ENCODE results near the gene GNB3.
A peak's percentile ranks its signal among the peaks of the same experiment; 100 is the strongest.

The GNB3 gene

DNA sequence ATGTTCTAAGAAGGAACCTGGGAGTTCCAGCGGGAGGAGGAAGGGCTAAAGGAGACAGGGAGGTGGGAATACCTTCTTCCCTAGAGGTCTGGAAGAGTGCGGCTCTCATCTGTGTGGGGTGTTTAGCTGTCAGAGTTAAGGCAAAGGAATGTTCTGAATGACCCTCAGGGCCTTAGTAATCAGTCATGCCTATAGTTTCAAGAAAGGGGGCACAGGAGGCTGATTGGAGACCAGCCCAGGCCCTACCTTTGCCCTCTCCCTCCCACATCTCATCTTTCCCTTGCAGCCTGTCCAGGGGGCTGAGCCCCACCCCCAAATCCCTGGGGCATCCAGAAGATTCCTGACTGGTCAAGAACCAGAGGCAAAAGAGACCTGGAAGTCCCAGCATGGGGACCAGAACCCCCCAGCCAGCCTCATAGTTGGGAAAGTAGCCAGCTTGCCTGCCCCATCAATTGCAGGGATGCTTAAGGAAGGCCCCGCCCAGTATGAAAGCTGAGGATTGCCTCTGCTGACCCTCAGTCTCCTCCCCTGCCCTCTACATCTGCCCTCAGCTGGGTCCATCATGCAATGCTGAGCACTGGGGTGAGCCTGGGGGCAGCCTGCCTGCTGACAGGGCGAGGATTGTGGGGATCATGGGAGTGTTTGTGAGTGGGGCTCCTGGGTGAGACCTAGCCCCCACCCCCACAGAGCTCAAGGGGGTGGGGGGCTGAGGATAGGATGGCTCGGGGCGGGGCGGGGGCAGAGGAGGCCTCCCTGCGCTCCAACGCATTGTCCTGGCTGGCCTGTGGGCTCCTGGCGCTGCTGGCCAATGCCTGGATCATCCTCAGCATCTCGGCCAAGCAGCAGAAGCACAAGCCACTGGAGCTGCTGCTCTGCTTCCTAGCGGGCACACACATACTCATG, 17.3 kb upstream of the GNB3 start:
- DNase-seq (ENCODE audit: low read depth, low spot score), result no peak
- Histone ChIP-seq H3K4me3 (ENCODE audit: low read length) (no peak overlapping the region), H3K36me3 (ENCODE audit: control insufficient read depth, insufficient read depth, low read length) (no peaks in the 10 kb centered on the region), H3K4me1 (ENCODE audit: control insufficient read depth, insufficient read depth, low read length) (peaks cover 20% of the 10 kb centered on the region), H3K9me3 (ENCODE audit: control insufficient read depth, insufficient read depth, low read length) (no peaks in the 10 kb centered on the region), H3K27me3 (ENCODE audit: control insufficient read depth, insufficient read depth, low read length) (no peaks in the 10 kb centered on the region), H3K27ac (ENCODE audit: low read length) (no peak overlapping the region)
- WGBS (ENCODE audit: insufficient coverage, insufficient read length), result no CpG with 5 or more reads among the region's 12 CpGs

DNA sequence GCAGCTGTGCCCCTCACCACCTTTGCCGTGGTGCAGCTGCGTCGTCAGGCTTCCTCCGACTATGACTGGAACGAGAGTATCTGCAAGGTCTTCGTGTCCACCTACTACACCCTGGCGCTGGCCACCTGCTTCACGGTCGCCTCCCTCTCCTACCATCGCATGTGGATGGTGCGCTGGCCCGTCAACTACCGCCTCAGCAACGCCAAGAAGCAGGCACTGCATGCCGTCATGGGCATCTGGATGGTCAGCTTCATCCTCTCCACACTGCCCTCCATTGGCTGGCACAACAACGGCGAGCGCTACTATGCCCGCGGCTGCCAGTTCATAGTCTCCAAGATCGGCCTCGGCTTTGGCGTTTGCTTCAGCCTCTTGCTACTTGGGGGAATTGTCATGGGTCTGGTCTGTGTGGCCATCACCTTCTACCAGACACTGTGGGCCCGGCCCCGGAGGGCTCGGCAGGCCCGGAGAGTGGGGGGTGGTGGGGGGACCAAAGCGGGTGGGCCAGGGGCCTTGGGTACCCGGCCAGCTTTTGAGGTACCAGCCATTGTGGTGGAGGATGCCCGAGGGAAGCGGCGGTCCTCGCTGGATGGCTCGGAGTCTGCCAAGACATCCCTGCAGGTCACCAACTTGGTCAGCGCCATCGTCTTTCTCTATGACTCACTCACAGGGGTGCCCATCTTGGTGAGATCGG, 16.5 kb upstream of the GNB3 start:
- Histone ChIP-seq H3K27ac (ENCODE audit: low read length) (no peak overlapping the region), H3K36me3 (ENCODE audit: control insufficient read depth, insufficient read depth, low read length) (no peaks in the 10 kb centered on the region), H3K4me3 (ENCODE audit: low read length) (no peak overlapping the region), H3K4me1 (ENCODE audit: control insufficient read depth, insufficient read depth, low read length) (peaks cover 17% of the 10 kb centered on the region), H3K27me3 (ENCODE audit: control insufficient read depth, insufficient read depth, low read length) (no peaks in the 10 kb centered on the region), H3K9me3 (ENCODE audit: control insufficient read depth, insufficient read depth, low read length) (no peaks in the 10 kb centered on the region)
- no peak for DNase-seq (ENCODE audit: low read depth, low spot score)
- WGBS (ENCODE audit: insufficient coverage, insufficient read length), result no CpG with 5 or more reads among the region's 37 CpGs

GRCh38 chr12:6824901-6825381, 15.8 kb upstream of the GNB3 start:
- Histone ChIP-seq H3K4me3 (ENCODE audit: low read length) (peak overlapping the region; percentile 8; the same call in 1 of the 2 replicates), H3K27me3 (ENCODE audit: control insufficient read depth, insufficient read depth, low read length) (no peaks in the 10 kb centered on the region), H3K36me3 (ENCODE audit: control insufficient read depth, insufficient read depth, low read length) (no peaks in the 10 kb centered on the region), H3K27ac (ENCODE audit: low read length) (no peak overlapping the region), H3K4me1 (ENCODE audit: control insufficient read depth, insufficient read depth, low read length) (peaks cover 14% of the 10 kb centered on the region), H3K9me3 (ENCODE audit: control insufficient read depth, insufficient read depth, low read length) (no peaks in the 10 kb centered on the region)
- no CpG with 5 or more reads among the region's 12 CpGs for WGBS (ENCODE audit: insufficient coverage, insufficient read length)
- DNase-seq (ENCODE audit: low read depth, low spot score), result no peak

DNA sequence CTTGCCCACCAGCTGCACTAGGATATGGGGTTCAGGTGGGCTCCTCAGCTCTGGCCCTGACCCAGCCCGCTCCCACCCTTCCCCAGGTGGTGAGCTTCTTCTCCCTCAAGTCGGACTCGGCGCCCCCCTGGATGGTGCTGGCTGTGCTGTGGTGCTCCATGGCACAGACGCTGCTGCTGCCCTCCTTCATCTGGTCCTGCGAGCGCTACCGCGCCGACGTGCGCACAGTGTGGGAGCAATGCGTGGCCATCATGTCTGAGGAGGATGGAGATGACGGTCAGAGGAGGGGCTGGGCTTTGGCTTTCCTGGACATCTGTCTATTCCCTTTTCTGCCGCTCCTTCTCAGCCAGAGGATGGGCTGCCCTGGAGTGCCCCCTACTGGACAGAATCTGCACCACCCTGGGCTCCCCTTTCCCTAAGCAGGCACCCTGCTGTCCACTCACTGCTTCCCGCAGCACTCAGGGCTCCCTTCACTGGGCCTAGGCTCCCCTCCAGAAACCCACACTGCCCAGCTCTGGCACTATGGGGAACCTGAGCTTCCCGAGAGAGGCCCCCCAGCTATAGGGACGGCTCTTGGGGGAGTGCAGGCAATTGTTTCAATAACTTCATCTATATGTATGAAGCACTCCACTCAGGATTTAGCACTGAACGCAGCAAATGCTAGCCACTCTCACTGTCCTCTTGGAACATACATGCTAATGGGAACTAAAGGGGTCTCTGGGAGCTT, 15.2 kb upstream of the GNB3 start:
- H3K27ac ChIP-seq (ENCODE audit: low read length), result no peak overlapping the region
- no peak for DNase-seq (ENCODE audit: low read depth, low spot score)

DNA sequence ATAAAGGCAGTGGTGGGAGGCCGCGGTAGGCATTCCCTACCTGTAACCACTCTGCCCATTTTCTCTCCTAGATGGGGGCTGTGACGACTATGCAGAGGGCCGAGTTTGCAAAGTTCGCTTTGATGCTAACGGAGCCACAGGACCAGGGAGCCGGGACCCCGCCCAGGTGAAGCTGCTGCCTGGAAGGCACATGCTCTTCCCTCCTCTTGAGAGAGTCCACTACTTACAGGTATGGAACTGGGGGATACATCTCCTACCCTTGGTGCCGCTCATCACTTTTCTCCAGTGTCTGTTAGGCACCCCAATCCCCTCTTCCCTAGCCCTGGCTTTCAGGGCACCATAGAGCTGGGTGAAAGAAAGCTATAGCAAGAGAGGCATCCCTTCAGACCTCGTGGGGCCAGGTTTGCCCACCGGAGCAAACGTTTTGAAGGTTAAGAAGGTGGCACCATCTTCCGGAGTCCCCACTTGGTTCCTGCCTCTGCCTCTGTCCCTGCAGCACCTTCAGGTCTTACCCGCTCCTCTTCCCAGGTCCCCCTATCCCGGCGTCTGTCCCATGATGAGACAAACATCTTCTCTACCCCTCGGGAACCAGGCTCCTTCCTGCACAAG, 14.5 kb upstream of the GNB3 start:
- no peaks in the 10 kb centered on the region for H3K27me3 ChIP-seq (ENCODE audit: control insufficient read depth, insufficient read depth, low read length)

More for the DNA sequence above, 15.2 kb upstream of the GNB3 start:
- H3K9me3 ChIP-seq (ENCODE audit: control insufficient read depth, insufficient read depth, low read length), result no peaks in the 10 kb centered on the region
- H3K36me3 ChIP-seq (ENCODE audit: control insufficient read depth, insufficient read depth, low read length), result 0 out of 2 replicates have a peak, but pooled peaks cover 1% of the 10 kb centered on the region
- peaks cover 11% of the 10 kb centered on the region for H3K4me1 ChIP-seq (ENCODE audit: control insufficient read depth, insufficient read depth, low read length)
- peak overlapping the region; percentile 8; the same call in 1 of the 2 replicates for H3K4me3 ChIP-seq (ENCODE audit: low read length)
- no peaks in the 10 kb centered on the region for H3K27me3 ChIP-seq (ENCODE audit: control insufficient read depth, insufficient read depth, low read length)
- no CpG with 5 or more reads among the region's 19 CpGs for WGBS (ENCODE audit: insufficient coverage, insufficient read length)

GRCh38 chr12:6826734-6827436, 13.8 kb upstream of the GNB3 start:
- no CpG with 5 or more reads among the region's 22 CpGs for WGBS (ENCODE audit: insufficient coverage, insufficient read length)
- Histone ChIP-seq H3K9me3 (ENCODE audit: control insufficient read depth, insufficient read depth, low read length) (no peaks in the 10 kb centered on the region), H3K27ac (ENCODE audit: low read length) (no peak overlapping the region), H3K36me3 (ENCODE audit: control insufficient read depth, insufficient read depth, low read length) (peaks cover 12% of the 10 kb centered on the region; the same call in 1 of the 2 replicates), H3K4me1 (ENCODE audit: control insufficient read depth, insufficient read depth, low read length) (peaks cover 9% of the 10 kb centered on the region; the same call in 1 of the 2 replicates), H3K27me3 (ENCODE audit: control insufficient read depth, insufficient read depth, low read length) (no peaks in the 10 kb centered on the region), H3K4me3 (ENCODE audit: low read length) (no peak overlapping the region)
- DNase-seq (ENCODE audit: low read depth, low spot score), result no peak

More for the DNA sequence above, 14.5 kb upstream of the GNB3 start:
- no peak overlapping the region for H3K4me3 ChIP-seq (ENCODE audit: low read length)
- no CpG with 5 or more reads among the region's 17 CpGs for WGBS (ENCODE audit: insufficient coverage, insufficient read length)
- DNase-seq (ENCODE audit: low read depth, low spot score), result no peak
- H3K9me3 ChIP-seq (ENCODE audit: control insufficient read depth, insufficient read depth, low read length), result no peaks in the 10 kb centered on the region
- H3K27ac ChIP-seq (ENCODE audit: low read length), result no peak overlapping the region
- H3K36me3 ChIP-seq (ENCODE audit: control insufficient read depth, insufficient read depth, low read length), result peaks cover 6% of the 10 kb centered on the region; the same call in 1 of the 2 replicates
- H3K4me1 ChIP-seq (ENCODE audit: control insufficient read depth, insufficient read depth, low read length), result peaks cover 9% of the 10 kb centered on the region; the same call in 1 of the 2 replicates

DNA sequence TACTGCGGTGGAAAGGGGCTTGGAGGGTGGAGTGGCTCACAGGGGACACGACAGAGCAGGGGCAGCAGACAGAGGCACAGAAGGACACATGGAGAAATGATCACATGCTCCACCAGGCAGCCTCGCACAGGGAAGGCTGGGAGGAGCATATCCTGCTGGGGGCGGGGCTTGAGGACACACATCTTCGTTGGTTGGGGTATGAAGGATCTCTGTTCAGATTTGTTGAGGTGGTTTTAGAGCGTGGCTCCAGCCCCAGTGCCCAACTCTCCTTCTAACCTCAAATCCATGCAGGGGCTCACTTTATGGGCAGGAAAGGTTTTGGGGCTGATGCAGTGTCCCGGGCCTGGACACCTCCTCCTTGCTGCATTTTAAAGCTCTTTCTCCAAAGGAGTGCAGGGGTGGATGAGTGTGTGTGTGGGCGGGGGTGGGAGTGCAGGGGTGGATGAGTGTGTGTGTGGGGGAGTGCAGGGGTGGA, 13.3 kb upstream of the GNB3 start:
- WGBS (ENCODE audit: insufficient coverage, insufficient read length), result no CpG with 5 or more reads among the region's 8 CpGs

DNA sequence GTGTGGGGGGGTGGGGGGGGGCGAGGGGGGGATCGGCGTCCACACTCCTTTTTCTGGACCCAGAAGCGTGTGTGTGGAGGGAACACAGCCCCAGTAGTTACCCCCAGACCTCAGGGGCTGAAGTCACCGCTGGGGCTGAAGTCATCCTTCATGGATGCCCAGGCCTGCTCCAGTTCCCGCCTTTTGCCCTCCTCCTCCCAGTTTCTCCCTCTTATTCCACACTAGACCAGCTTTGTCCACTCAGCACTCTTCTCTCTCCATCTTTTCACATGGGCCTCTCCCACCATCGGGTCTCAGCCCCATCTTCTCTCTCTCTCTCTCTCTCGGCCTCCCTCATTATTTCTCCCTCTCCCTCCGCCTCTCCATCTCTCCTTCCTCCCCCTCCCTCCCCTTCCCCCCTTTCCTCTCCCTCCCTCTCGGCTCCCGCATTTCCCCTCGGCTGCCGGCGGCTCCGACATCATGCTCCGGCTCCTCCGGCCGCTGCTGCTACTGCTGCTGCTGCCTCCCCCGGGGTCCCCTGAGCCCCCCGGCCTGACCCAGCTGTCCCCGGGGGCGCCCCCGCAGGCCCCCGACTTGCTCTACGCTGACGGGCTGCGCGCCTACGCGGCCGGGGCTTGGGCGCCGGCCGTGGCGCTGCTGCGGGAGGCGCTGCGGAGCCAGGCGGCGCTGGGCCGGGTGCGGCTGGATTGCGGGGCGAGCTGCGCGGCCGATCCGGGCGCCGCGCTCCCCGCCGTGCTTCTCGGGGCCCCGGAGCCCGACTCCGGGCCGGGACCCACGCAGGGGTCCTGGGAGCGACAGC, 12.5 kb upstream of the GNB3 start, which contains the start of gene P3H3:
Gene P3H3, plus strand, starts transcription at position 426 of the 799 bp plus-strand sequence. Its CDS starts 34 bp downstream, at position 460.
- no CpG with 5 or more reads among the region's 60 CpGs for WGBS (ENCODE audit: insufficient coverage, insufficient read length)
- no peak within 1 kb of the TSS for H3K27ac ChIP-seq (ENCODE audit: low read length)
- H3K36me3 ChIP-seq (ENCODE audit: control insufficient read depth, insufficient read depth, low read length), result peaks cover 13% of the 10 kb centered on the region; the same call in 1 of the 2 replicates
- no peaks in the 10 kb centered on the region for H3K9me3 ChIP-seq (ENCODE audit: control insufficient read depth, insufficient read depth, low read length)
- H3K4me3 ChIP-seq (ENCODE audit: low read length), result peak within 1 kb of the TSS; percentile 98
- DNase-seq (ENCODE audit: low read depth, low spot score), result no peak
- H3K4me1 ChIP-seq (ENCODE audit: control insufficient read depth, insufficient read depth, low read length), result peaks cover 8% of the 10 kb centered on the region; the same call in 1 of the 2 replicates
- H3K27me3 ChIP-seq (ENCODE audit: control insufficient read depth, insufficient read depth, low read length), result no peaks in the 10 kb centered on the region

More for the DNA sequence above, 13.3 kb upstream of the GNB3 start:
- no peak overlapping the region for H3K27ac ChIP-seq (ENCODE audit: low read length)
- no peak overlapping the region; the same call in 1 of the 2 replicates for H3K4me3 ChIP-seq (ENCODE audit: low read length)
- H3K9me3 ChIP-seq (ENCODE audit: control insufficient read depth, insufficient read depth, low read length), result no peaks in the 10 kb centered on the region
- peaks cover 13% of the 10 kb centered on the region; the same call in 1 of the 2 replicates for H3K36me3 ChIP-seq (ENCODE audit: control insufficient read depth, insufficient read depth, low read length)
- no peaks in the 10 kb centered on the region for H3K27me3 ChIP-seq (ENCODE audit: control insufficient read depth, insufficient read depth, low read length)
- peaks cover 8% of the 10 kb centered on the region; the same call in 1 of the 2 replicates for H3K4me1 ChIP-seq (ENCODE audit: control insufficient read depth, insufficient read depth, low read length)
- DNase-seq (ENCODE audit: low read depth, low spot score), result no peak
